NCI-H1930 (cell line): ENCODE data around the gene POPDC3.
"Not testable (repeated sequence)": the region's sequence is repeated elsewhere in the genome, so short reads cannot be mapped to it uniquely, and the experiment has no call there.

ENCODE experiments used
- DNase-seq, 2 experiments: peaks; one replicate each; lab custom pipeline; 2025; lab: John Stamatoyannopoulos, UW

Gene POPDC3

GRCh38 chr6:105194591-105194990 is 14.8 kb upstream of the POPDC3 start:
- DNase-seq, result no peak

DNA sequence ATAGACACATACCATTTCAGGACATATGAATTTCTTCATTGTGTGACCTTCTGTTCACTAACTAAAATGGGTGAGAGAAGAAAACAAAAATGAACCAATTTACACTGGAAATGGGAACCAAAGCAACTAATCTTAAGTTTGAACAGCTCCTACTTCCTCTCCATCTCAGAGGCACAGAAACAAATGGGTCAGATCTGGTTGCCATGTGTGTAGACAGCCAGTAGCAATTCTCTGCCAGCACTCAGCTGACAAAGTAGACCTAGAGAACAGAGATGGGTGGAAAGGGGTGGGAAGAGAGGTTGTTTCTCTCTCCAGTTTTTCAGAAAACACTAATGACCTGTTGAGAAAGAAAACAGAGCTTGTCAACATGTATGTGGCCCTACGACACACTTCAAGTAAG is 14.3 kb upstream of the POPDC3 start:
- DNase-seq, result no peak

DNA sequence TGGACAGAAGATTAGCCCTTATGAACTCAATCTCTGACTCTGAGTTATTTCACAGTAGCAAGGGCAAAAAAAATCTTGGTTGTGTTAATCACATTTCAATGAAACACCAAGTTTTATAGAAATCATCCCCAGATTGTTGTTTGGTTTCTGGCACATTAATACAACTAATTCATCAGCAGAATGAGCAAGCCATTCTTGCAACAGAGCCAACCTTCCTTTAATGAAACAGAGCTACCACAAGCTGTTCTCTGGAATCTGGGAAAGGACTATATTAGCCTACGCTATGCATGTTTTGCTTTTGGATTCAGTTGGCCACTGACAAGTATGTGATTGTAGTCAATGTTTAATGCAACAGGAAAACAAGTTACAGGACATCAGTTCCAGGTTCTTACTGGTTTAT is 13.8 kb upstream of the POPDC3 start:
- no peak for DNase-seq

DNA sequence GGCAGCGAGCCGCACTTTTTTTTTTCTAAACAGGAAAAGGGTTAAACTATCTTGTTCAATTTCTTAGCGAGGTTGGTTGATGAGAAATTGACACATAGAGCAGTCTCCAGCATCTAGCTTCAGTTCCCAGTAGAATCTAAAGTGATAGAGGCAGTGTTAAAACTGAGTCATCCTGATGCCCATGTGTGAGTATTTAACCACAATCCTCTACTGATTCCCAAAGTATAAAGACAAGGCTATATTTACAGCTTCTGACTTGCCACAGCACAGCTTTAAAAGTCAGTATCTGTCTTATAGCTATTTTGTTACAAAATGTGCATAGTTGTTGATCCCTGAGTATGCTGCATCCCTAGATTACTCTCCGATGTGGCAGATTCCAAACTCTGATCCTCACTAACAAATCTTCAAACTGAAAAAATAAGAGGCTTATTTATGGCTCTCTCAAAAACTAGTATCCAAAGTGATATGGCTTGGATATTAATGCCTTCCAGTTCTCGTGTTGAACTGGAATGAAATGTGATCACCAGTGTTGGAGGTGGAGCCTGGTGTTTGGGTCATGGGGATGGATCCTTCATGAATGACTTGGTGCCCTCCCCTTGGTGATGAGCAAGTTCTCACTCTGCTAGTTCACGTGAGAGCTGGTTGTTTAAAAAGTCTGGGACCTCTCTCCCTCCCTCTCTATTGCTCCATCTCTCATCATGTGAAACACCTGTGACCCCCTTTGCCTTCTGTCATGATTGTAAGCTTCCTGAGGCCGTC is 13.1 kb upstream of the POPDC3 start:
- DNase-seq, result no peak

DNA sequence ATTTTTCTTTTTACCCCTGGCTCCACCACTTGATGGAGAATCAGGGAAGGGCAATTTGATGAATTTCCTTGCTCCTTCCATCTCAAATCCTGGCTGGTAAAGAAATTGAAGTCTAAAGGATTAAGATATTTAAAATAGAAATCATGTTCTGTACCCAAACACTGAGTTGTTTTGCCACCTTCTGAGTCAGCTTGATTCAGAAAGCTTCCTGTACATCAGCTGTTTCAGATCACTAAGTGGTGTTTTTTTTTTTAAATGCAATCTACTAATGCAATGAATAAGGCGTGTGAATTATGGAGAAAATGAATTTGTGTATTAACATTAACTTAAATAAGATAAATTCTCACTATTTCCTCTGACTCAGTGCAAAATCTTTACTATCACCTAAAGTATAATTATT is 11.5 kb upstream of the POPDC3 start:
- DNase-seq, result no peak

GRCh38 chr6:105189026-105189820 is 9.4 kb upstream of the POPDC3 start:
- no peak for DNase-seq

- DNase-seq, result no peak
These were observed 8.4 kb upstream of the POPDC3 start for GRCh38 chr6:105188251-105188650.

DNA sequence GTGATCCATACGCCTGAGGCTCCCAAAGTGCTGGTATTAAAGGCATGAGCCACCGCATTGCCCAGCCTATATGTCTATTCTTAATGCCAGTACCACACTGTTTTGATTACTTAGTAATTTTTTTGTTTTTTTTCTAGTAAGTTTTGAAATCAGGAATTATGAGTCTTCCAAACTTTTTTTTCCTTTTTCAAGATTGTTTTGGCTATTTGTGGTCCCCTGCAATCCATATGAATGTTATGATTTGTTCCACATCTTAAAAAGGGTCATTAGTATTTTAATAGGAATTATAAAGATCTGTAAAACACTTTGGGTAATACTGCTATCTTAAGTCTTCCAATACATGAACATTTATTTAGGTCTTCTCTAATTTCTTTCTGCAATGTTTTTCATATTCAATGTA is 6.8 kb upstream of the POPDC3 start:
- DNase-seq, result no peak

DNA sequence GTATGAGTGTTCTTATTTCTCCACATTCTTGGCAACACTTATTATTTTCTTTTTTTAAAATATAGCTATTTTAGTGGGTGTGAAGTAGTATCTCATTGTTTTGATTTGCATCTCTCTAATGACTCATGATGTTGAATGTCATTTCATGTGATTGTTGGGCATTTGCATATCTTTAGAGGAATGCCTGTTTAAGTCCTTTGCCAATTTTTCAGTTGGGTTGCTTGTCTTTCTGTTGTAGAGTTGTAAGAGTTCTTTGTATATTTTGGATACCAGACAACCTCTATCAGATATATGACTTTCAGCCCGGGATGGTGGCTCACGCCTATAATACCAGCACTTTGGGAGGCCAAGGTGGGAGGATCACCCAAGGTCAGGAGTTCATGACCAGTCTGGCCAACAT is 5.1 kb upstream of the POPDC3 start:
- DNase-seq, result no peak

GRCh38 chr6:105181981-105182515 is 2.2 kb upstream of the POPDC3 start:
- no peak for DNase-seq

DNA sequence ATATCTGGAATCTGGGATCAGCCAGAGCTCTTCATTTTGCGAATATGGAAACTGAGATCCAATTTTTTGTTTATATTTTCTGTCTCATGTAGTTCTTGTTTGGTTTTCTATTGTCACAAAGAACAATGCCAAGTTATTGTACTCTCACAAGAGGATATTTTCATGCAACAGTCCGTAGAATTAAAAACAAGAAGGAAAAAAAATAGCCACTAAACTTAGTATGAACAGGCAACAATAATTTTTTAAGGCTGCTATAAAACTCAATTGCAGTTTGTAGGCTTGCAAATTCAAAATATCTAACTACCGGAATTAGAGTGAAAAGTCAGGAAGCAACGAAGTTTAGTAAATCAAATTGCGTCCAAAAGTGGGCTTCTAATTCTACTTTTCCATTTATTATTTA is 1.2 kb downstream of the POPDC3 start:
- no peak for DNase-seq

- no peak for DNase-seq
These were observed 1.7 kb downstream of the POPDC3 start for GRCh38 chr6:105178110-105178509.

GRCh38 chr6:105177556-105177955 is 2.3 kb downstream of the POPDC3 start:
- no peak for DNase-seq

DNA sequence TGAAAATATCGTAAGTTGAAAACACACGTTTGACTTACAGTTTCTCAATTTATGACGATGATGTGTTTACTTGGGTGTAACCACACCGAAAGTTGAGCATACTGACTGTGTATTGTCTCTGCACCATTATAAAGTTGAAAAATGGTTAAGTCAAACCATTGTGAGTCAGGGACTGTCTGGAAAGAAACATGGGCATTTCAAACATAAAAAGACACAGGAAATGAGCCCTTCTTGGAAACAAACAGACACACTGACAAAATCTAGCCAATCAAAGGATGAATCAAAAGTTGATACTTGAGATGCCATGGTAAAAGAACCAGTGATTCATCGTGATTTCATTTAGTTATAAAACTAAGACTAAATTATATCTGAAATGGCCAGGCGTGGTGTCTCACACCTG is 5.3 kb downstream of the POPDC3 start:
- DNase-seq, result no peak

- not testable (repeated sequence) for DNase-seq
These were observed 7.3 kb downstream of the POPDC3 start for GRCh38 chr6:105172515-105172914.

DNA sequence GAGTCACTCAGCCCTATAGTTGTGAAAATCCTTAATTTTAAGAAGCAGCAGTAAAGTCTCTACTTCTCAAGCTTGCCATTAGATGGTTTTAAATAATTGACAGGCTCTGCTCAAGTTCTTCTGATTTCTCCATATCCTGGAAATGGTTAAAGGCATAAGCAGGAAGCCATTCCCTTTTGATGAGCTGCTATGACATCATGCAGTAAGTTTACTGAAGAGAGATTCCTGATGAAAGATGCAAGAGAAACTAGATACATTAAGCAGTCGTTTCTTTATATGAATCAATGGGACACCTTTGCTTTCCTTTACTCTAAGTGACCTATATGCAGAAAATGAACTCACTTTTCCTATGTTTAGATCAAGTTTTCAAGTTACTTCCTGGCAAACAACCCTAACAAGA is 9.8 kb downstream of the POPDC3 start:
- DNase-seq, result no peak

GRCh38 chr6:105167914-105168313 is 11.9 kb downstream of the POPDC3 start:
- DNase-seq, result no peak

DNA sequence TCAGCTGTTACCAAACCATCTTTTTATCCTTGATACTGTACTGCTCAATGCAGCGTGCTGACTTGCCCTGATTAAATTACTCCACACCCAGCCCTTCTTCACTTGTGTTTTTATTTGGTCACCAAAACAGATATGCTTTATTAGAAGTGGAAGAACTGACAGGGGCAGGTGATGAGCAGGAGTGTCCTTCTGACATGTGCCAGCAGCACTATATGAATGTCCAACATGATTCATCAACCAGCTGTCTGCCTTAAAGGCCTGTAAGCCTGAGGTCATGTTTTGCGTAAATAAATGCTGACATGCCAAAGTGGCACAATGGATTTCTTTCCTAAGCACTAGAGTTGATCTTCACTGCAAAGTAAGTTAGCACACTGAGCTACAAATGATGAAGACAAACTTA is 15.4 kb downstream of the POPDC3 start:
- DNase-seq, result no peak

DNA sequence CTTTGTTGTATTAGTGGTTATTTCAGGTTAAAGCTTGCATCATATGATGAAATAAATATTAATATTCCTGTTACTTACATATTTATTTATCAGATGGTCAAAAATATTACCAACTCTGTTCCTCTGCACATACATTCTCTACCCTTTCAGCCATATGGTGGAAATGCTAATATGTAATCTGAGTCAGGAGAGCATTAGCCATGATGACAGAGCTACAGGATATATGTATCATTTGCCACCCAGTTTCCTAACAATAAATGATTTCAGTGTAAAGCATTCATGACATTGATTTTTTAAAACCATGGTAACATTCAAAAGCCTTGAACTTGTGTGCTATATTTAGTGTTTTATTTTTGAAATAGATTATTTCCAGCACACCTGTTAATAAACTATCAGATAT is 16.6 kb downstream of the POPDC3 start:
- no peak for DNase-seq

DNA sequence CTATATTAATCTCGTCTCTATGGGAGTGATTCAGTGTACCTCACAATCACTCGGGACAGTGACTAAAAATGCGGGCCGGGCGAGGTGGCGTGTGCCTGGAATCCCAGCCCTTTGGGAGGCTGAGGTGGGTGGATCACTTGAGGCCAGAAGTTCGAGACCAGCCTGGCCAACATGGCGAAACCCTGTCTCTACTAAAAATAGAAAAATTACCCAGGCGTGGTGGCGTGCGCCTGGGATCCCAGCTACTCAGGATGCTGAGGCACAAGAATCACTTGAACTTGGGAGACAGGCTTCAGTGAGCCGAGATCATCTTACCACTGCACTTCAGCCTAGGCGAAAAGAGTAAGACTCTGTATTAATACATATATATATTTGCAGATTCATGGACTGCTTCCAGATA is 17.4 kb downstream of the POPDC3 start:
- DNase-seq, result no peak

DNA sequence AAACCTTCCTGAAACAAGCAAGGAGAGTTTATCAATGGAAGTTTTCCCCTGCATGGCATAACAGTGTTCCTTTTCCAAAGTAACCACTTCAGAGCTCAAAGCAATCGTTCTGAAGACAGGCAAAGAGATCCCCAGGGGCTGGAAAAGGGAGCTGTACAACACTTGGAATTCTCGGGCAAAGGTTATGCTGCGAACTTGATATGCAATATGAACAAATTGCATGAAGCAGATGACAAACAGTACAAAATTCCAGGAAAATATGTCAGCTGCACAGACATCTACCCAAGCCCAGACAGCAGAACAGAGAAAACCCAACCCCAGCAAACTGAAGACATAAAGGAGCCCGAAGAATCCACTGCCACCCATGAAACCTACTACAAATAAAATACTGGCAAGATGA is 18.4 kb downstream of the POPDC3 start:
- no peak for DNase-seq

DNA sequence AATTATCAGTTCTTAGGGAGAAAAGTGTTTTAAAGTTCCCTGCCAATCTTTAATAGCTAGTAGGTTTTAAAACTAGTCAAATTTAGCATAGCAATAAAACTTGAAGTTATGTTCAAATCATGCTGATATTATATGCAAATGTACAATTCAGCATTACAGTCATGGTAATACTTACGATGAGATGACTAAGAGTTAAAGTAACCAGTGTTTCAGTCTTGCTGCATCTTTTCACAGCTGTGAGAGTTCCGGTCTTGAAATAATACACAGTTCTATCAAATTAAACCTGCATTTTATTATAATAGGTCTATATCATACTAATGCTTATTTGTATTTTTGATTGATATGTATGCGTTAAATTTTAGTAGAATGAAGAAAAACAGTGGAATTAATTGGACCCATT is 26.1 kb downstream of the POPDC3 start:
- DNase-seq, result no peak

DNA sequence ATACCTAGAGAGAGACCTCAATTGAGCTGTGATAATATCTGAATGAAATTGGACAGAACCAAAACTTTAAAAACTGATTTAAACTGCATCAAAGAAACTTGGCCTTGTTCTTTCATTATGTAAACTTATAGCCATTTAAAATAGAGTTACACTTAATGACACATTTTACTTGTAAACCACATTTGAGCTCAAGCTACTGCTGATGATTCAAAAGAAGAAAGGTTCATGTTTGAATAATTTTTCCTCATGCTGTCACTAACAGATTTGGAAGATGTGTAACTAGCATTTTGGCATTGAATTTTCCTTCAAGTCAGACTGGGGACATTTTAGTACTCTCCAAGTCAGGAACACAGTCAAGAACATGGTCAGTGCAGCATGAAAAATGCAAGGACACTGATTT is 26.9 kb downstream of the POPDC3 start:
- DNase-seq, result no peak
